GM12873 (cell line): ENCODE data around the gene UTF1.

Experiments
- CTCF ChIP-seq: IDR thresholded peaks from 2 replicates; pipeline ENCODE4 v1.5.1; 2012; ENCODE audit warnings: low read depth, mild to moderate bottlenecking, moderate library complexity, low read length, control low read depth; ENCODE audit not compliant: insufficient read depth; ENCODE audit errors: missing control alignments

UTF1 gene

GRCh38 chr10:133185421-133185820, 44.6 kb upstream of the UTF1 start:
- no peak for TF ChIP-seq CTCF

GRCh38 chr10:133185916-133186315, 44.1 kb upstream of the UTF1 start:
- TF ChIP-seq CTCF: no peak

- TF ChIP-seq CTCF: no peak
Measured at GRCh38 chr10:133186416-133187090, 43.5 kb upstream of the UTF1 start.

- TF ChIP-seq CTCF: no peak
Measured at GRCh38 chr10:133187091-133187905, 42.7 kb upstream of the UTF1 start.

- TF ChIP-seq CTCF: no peak
Measured at GRCh38 chr10:133187906-133188681, 41.9 kb upstream of the UTF1 start.

GRCh38 chr10:133189256-133189655, 40.8 kb upstream of the UTF1 start:
- TF ChIP-seq CTCF: no peak

- TF ChIP-seq CTCF: no peak
Measured at GRCh38 chr10:133189726-133190125, 40.3 kb upstream of the UTF1 start.
